ENCODE data around the gene SPRR5.

The SPRR5 gene

DNA sequence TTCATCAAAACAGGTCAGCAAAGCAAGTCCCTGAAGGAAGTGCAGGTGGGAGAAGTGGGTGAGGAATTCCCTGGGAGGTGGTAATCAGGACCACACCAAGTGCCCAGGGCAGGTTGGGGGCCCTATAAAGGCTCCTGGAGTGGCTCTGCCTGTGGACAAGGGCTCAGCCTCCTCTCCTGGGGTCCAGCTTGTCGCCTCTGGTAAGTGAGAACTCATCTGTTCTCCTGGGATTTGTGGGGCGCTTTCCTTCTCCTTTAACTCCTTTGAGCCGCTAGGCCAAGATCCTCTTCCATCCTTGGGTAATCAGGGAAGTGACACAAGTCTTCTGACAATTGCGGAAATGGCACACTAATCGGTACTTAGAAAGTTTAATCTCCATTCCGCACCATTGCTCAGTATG lies 23.5 kb downstream of the SPRR5 start, which contains the start of gene SPRR4:
SPRR4 (plus strand) TSS at position 154 of the 400 bp plus-strand sequence. CDS start 1,243 bp downstream, outside the sequence.
- Histone ChIP-seq H3K9ac (no peak within 1 kb of the TSS), H3K4me2 (no peak within 1 kb of the TSS)

GRCh38 chr1:152972196-152972886 lies 25.3 kb downstream of the SPRR5 start:
- no peak overlapping the region for H2AFZ ChIP-seq (ENCODE audit: low read depth)
- H3K4me2 ChIP-seq: no peak overlapping the region
- H3K36me3 ChIP-seq (ENCODE audit: insufficient read depth): no peaks in the 10 kb centered on the region
- peaks cover 10% of the 10 kb centered on the region for H3K4me1 ChIP-seq (ENCODE audit: low read depth, poor library complexity, severe bottlenecking)
- no peaks in the 10 kb centered on the region for H3K27me3 ChIP-seq (ENCODE audit: insufficient read depth, low read depth)
- no peak for TF ChIP-seq CTCF (conservative IDR thresholded peaks at IDR 0.05; ENCODE audit: low read depth, low read length)
- no peaks in the 10 kb centered on the region for H3K79me2 ChIP-seq (ENCODE audit: insufficient read depth, low read depth)
- no peak overlapping the region for H3K4me3 ChIP-seq (IDR thresholded peaks at IDR 0.05; ENCODE audit: insufficient read depth, low read depth, low read length)
- no peak overlapping the region for H3K9ac ChIP-seq
- H3K27ac ChIP-seq: no peak overlapping the region
- no peaks in the 10 kb centered on the region for H4K20me1 ChIP-seq (ENCODE audit: insufficient read depth)

More for the DNA sequence above, 23.5 kb downstream of the SPRR5 start, which contains the start of gene SPRR4:
- no peak within 1 kb of the TSS for H2AFZ ChIP-seq (ENCODE audit: low read depth)
- H3K79me2 ChIP-seq (ENCODE audit: insufficient read depth, low read depth): no peaks in the 10 kb centered on the region
- H3K4me1 ChIP-seq (ENCODE audit: low read depth, poor library complexity, severe bottlenecking): peaks cover 10% of the 10 kb centered on the region
- H3K36me3 ChIP-seq (ENCODE audit: insufficient read depth): no peaks in the 10 kb centered on the region
- no peak for TF ChIP-seq CTCF (conservative IDR thresholded peaks at IDR 0.05; ENCODE audit: low read depth, low read length)
- no peak within 1 kb of the TSS for H3K4me3 ChIP-seq (IDR thresholded peaks at IDR 0.05; ENCODE audit: insufficient read depth, low read depth, low read length)
- H3K27me3 ChIP-seq (ENCODE audit: insufficient read depth, low read depth): no peaks in the 10 kb centered on the region
- no peaks in the 10 kb centered on the region for H4K20me1 ChIP-seq (ENCODE audit: insufficient read depth)
- no peak within 1 kb of the TSS for H3K27ac ChIP-seq

- Histone ChIP-seq H3K36me3 (ENCODE audit: insufficient read depth) (no peaks in the 10 kb centered on the region), H4K20me1 (ENCODE audit: insufficient read depth) (no peaks in the 10 kb centered on the region), H3K9ac (no peak overlapping the region), H3K27ac (no peak overlapping the region), H3K4me3 (IDR thresholded peaks at IDR 0.05; ENCODE audit: insufficient read depth, low read depth, low read length) (no peak overlapping the region), H3K4me1 (ENCODE audit: low read depth, poor library complexity, severe bottlenecking) (no peaks in the 10 kb centered on the region), H3K27me3 (ENCODE audit: insufficient read depth, low read depth) (no peaks in the 10 kb centered on the region), H3K4me2 (no peak overlapping the region), H2AFZ (ENCODE audit: low read depth) (no peak overlapping the region), H3K79me2 (ENCODE audit: insufficient read depth, low read depth) (no peaks in the 10 kb centered on the region)
- no peak for TF ChIP-seq CTCF (conservative IDR thresholded peaks at IDR 0.05; ENCODE audit: low read depth, low read length)
Measured at GRCh38 chr1:152976688-152977087, 29.7 kb downstream of the SPRR5 start.

DNA sequence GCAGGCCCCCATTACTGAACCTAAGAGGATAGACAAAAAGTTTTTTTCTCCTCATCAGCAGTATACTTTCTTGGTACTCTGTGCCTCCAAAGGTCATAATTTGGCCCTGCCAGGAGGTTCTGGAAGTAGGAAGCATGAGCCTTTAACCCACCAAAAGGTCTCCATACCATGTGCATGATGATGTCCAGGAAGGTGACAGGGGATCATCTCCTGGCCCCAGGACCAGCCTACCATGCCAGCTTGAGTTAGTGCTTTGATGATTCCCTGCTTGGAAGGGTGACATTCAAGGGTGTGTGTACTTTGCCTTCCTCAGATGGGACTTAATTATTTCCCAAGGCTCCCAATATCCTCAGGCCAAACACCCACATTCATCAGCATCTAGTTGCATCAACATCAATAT lies 30.6 kb downstream of the SPRR5 start:
- Histone ChIP-seq H3K4me2 (no peak overlapping the region), H3K79me2 (ENCODE audit: insufficient read depth, low read depth) (no peaks in the 10 kb centered on the region), H3K4me3 (IDR thresholded peaks at IDR 0.05; ENCODE audit: insufficient read depth, low read depth, low read length) (no peak overlapping the region), H3K27ac (no peak overlapping the region), H3K36me3 (ENCODE audit: insufficient read depth) (no peaks in the 10 kb centered on the region), H4K20me1 (ENCODE audit: insufficient read depth) (no peaks in the 10 kb centered on the region), H3K27me3 (ENCODE audit: insufficient read depth, low read depth) (no peaks in the 10 kb centered on the region), H3K9ac (no peak overlapping the region), H2AFZ (ENCODE audit: low read depth) (no peak overlapping the region), H3K4me1 (ENCODE audit: low read depth, poor library complexity, severe bottlenecking) (no peaks in the 10 kb centered on the region)
- no peak for TF ChIP-seq CTCF (conservative IDR thresholded peaks at IDR 0.05; ENCODE audit: low read depth, low read length)
